GM19328 (cell line): Measurements from ENCODE around the gene AFP.
"Not testable (repeated sequence)": the region's sequence is repeated elsewhere in the genome, so short reads cannot be mapped to it uniquely, and the experiment has no call there.

Source experiments
- ATAC-seq: cut with Tn5 transposase; IDR thresholded peaks from one replicate; pipeline ENCODE4 v1.9.1; 2021; ENCODE audit warnings: mild to moderate bottlenecking, moderate library complexity; ENCODE audit not compliant: unreplicated experiment

Gene AFP

DNA sequence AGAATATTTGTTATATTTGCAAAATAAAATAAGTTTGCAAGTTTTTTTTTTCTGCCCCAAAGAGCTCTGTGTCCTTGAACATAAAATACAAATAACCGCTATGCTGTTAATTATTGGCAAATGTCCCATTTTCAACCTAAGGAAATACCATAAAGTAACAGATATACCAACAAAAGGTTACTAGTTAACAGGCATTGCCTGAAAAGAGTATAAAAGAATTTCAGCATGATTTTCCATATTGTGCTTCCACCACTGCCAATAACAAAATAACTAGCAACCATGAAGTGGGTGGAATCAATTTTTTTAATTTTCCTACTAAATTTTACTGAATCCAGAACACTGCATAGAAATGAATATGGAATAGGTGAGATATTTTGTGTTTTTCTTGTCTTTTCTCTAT is at the start of gene AFP:
Gene AFP (plus strand): TSS at position 238 of the 400 bp plus-strand sequence. CDS start 42 bp downstream, at position 280.
- ATAC-seq: no peak

- ATAC-seq: no peak
Observed at GRCh38 chr4:73387552-73387951, 48.5 kb upstream of the AFP start.

DNA sequence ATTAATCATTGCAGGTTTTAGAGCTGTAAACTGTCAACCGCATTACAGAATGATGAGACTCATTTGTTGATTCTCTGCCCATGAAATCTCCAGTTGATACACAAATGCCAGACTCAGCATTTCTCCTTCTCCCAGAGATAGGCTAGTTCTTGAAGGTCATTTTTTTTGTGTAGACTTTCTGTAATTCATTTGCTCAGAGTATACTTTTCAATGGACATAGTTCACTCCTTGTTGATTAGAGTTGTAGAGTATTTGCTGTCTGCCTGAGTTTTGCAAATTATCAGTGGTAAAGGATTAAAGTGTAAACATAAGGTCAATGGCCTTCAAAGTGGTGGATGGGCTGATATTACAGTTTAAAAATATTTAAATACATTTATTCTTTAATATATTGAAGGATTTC is 47.1 kb upstream of the AFP start:
- ATAC-seq: no peak

DNA sequence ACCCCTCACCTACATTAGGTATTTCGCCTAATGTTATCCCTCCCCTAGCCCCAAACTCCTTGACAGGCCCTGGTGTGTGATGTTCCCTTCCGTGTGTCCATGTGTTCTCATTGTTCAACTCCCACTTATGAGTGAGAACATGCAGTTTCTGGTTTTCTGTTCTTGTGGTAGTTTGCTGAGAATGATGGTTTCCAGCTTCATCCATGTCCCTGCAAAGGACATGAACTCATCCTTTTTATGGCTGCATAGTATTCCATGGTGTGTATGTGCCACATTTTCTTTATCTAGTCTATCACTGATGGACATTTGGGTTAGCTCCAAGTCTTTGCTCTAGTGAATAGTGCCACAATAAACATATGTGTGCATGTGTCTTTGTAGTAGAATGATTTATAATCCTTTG is 46.4 kb upstream of the AFP start:
- not testable (repeated sequence) for ATAC-seq

DNA sequence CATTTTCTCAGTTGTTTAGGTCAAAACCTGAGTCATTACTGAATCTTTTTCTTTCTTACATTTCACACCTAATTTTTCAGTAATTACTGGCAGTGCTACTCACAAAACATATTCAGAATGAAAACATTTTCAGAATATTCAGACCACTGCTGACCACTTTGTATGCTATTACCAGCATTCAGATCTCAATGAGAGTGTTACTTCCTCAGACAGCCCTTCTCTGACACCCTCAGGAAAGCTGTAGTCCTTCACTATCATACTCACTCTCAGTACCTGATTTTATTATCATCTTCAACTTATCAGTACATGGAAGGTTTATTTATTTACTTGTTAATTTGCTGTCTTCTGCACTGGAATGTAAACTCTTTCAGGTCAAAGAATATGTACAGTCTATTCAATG is 44.2 kb upstream of the AFP start:
- ATAC-seq: no peak

GRCh38 chr4:73392936-73393335 is 43.1 kb upstream of the AFP start:
- no peak for ATAC-seq

GRCh38 chr4:73396304-73396703 is 39.7 kb upstream of the AFP start:
- no peak for ATAC-seq

- ATAC-seq: no peak
Observed at GRCh38 chr4:73396993-73397972, 38.7 kb upstream of the AFP start.

DNA sequence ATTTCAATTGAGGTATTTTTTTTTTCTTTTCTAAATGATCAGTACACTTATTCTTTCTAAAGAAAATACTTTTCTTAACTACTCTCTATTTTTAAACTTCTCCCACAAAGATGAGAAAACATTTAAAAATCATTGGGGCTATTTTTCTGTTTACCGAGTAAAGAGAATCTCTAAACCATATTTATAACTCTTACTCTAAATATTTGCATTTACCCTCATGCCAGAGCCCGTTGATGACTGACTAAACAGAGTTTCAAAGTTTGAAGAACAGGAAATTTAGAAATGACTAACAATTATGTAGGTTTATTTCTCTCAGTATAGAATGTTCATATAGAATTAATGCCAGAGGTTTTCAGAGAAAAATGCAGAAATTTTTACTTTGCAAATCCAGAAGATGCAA is 34.6 kb upstream of the AFP start:
- no peak for ATAC-seq

GRCh38 chr4:73404042-73404441 is 32.0 kb upstream of the AFP start, which contains the start of gene ALB:
Gene ALB (plus strand): TSS chr4:73404287. CDS start chr4:73404328, 41 bp downstream.
- no peak for ATAC-seq

GRCh38 chr4:73404457-73404856 is 31.6 kb upstream of the AFP start:
- no peak for ATAC-seq

- no peak for ATAC-seq
Observed at GRCh38 chr4:73405138-73405537, 30.9 kb upstream of the AFP start.

DNA sequence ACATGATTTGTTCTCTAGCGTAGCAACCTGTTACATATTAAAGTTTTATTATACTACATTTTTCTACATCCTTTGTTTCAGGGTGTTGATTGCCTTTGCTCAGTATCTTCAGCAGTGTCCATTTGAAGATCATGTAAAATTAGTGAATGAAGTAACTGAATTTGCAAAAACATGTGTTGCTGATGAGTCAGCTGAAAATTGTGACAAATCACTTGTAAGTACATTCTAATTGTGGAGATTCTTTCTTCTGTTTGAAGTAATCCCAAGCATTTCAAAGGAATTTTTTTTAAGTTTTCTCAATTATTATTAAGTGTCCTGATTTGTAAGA is 29.5 kb upstream of the AFP start:
- no peak for ATAC-seq

DNA sequence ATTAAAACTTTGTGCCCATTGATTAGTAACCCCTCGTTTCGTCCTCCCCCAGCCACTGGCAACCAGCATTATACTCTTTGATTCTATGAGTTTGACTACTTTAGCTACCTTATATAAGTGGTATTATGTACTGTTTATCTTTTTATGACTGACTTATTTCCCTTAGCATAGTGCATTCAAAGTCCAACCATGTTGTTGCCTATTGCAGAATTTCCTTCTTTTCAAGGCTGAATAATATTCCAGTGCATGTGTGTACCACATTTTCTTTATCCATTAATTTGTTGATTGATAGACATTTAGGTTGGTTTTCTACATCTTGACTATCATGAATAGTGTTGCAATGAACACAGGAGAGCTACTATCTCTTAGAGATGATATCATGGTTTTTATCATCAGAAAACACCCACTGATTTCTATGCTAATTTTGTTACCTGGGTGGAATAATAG is 28.8 kb upstream of the AFP start:
- no peak for ATAC-seq

DNA sequence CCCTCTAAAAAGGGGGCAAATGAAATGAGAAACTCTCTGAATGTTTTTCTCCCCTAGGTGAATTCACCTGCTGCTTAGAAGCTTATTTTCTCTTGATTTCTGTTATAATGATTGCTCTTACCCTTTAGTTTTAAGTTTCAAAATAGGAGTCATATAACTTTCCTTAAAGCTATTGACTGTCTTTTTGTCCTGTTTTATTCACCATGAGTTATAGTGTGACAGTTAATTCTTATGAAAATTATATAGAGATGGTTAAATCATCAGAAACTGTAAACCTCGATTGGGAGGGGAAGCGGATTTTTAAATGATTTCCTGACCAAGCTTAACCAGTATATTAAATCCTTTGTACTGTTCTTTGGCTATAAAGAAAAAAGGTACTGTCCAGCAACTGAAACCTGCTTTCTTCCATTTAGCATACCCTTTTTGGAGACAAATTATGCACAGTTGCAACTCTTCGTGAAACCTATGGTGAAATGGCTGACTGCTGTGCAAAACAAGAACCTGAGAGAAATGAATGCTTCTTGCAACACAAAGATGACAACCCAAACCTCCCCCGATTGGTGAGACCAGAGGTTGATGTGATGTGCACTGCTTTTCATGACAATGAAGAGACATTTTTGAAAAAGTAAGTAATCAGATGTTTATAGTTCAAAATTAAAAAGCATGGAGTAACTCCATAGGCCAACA is 27.7 kb upstream of the AFP start:
- ATAC-seq: no peak

- ATAC-seq: no peak
Observed at GRCh38 chr4:73409012-73409862, 26.8 kb upstream of the AFP start.

DNA sequence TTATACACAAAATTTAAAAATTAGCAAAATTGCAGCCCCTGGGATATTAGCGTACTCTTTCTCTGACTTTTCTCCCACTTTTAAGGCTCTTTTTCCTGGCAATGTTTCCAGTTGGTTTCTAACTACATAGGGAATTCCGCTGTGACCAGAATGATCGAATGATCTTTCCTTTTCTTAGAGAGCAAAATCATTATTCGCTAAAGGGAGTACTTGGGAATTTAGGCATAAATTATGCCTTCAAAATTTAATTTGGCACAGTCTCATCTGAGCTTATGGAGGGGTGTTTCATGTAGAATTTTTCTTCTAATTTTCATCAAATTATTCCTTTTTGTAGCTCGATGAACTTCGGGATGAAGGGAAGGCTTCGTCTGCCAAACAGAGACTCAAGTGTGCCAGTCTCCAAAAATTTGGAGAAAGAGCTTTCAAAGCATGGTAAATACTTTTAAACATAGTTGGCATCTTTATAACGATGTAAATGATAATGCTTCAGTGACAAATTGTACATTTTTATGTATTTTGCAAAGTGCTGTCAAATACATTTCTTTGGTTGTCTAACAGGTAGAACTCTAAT is 26.0 kb upstream of the AFP start:
- ATAC-seq: no peak

DNA sequence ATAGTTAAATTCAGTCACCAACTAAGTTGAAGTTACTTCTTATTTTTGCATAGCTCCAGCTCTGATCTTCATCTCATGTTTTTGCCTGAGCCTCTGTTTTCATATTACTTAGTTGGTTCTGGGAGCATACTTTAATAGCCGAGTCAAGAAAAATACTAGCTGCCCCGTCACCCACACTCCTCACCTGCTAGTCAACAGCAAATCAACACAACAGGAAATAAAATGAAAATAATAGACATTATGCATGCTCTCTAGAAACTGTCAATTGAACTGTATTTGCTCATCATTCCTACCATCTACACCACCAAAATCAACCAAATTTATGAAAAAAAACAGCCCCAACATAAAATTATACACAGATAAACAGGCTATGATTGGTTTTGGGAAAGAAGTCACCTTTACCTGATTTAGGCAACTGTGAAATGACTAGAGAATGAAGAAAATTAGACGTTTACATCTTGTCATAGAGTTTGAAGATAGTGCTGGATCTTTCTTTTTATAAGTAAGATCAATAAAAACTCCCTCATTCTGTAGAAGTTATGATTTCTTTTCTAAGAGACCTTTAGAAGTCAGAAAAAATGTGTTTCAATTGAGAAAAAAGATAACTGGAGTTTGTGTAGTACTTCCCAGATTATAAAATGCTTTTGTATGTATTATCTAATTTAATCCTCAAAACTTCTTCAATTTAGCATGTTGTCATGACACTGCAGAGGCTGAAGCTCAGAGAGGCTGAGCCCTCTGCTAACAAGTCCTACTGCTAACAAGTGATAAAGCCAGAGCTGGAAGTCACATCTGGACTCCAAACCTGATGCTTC is 24.9 kb upstream of the AFP start:
- ATAC-seq: no peak

DNA sequence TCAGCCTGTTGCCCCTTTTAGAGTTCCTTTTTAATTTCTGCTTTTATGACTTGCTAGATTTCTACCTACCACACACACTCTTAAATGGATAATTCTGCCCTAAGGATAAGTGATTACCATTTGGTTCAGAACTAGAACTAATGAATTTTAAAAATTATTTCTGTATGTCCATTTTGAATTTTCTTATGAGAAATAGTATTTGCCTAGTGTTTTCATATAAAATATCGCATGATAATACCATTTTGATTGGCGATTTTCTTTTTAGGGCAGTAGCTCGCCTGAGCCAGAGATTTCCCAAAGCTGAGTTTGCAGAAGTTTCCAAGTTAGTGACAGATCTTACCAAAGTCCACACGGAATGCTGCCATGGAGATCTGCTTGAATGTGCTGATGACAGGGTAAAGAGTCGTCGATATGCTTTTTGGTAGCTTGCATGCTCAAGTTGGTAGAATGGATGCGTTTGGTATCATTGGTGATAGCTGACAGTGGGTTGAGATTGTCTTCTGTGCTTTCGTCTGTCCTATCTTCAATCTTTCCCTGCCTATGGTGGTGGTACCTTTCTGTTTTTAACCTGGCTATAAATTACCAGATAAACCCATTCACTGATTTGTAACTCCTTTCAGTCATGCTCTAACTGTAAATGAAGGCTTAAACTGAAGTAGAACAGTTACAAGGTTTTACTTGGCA is 24.1 kb upstream of the AFP start:
- ATAC-seq: no peak
